ENCODE results near the gene DHX36.

DNA sequence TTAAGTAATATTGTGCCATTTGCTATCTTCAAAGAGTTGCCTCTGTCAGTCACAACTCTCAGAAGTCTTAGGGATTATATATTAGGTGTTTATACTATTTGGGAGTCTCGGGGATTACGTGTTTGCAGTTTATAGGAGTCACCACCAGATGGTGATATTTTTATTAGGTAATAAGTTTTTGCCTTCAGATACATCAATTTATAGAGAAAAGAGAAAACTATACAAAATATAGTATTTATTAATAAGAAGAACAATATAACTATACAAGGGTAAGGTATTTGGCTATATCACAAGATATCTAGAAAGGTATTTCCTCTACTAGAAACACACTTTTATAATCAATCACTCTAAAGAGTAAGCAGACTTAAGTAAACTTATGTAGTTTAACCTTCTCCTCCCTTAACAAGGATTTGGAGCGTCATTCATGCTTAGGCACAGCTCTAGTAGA lies 10.7 kb upstream of the DHX36 start:
- TF ChIP-seq CBFB (IDR thresholded peaks at IDR 0.05; ENCODE audit: low read depth) (no peak), MYC (IDR thresholded peaks at IDR 0.05; ENCODE audit: insufficient read depth, insufficient read length, insufficient replicate concordance, low read length, severe bottlenecking) (no peak)
